OCI-LY7 (cell line): Measurements from ENCODE around the gene TXNDC11. TPM values are rescaled to one million over a fixed set of nuclear protein-coding genes. Genes with fewer than 3 reads are reported as not detected.
A peak's percentile ranks its signal among the peaks of the same experiment; 100 is the strongest.

Experiments used
- Bru-seq: library from RNA; stranded (reverse); fragments of 400-500 nt; gene quantifications from one replicate; lab custom pipeline; 2021; lab: Mats Ljungman, UMichigan
- BruChase-seq, 2 experiments: library from RNA; stranded (reverse); fragments of 400-500 nt; gene quantifications; one replicate each; lab custom pipeline; 2021; lab: Mats Ljungman, UMichigan
- BruUV-seq: library from RNA; stranded (reverse); fragments of 400-500 nt; replicated peaks from 2 replicates; lab custom pipeline; 2021; lab: Mats Ljungman, UMichigan
- CTCF ChIA-PET: fragments of 300-600 bp; sonication (Branson Sonifier 250); formaldehyde crosslinking; loops from one replicate; lab custom pipeline; 2022; ENCODE audit warnings: antibody characterized with exemption; ENCODE audit not compliant: unreplicated experiment; lab: Charles Lee
- POLR2A ChIA-PET: fragments of 300-600 bp; sonication (Branson Sonifier 250); formaldehyde crosslinking; loops from one replicate; lab custom pipeline; 2022; ENCODE audit warnings: antibody characterized with exemption; lab: Charles Lee
- DNase-seq: peaks from one replicate; pipeline ENCODE4 v3.0.0-alpha.2; 2015; ENCODE audit warnings: low spot score
- H2AFZ ChIP-seq: fragments of 200-600 bp; sonication (generic), shearing (Covaris generic); 2 replicates; pipeline ENCODE4 v1.6.1; 2014; ENCODE audit warnings: mild to moderate bottlenecking, antibody characterized with exemption, low read length, moderate library complexity
- H3K27ac ChIP-seq: fragments of 200-600 bp; sonication (generic); 2 replicates; pipeline ENCODE4 v1.5.1; 2014; ENCODE audit warnings: mixed run types, low read depth, mild to moderate bottlenecking, moderate library complexity, low read length, inconsistent platforms; ENCODE audit not compliant: poor library complexity, severe bottlenecking
- H3K36me3 ChIP-seq: fragments of 200-600 bp; sonication (generic); 2 replicates; pipeline ENCODE4 v1.6.1; 2014; ENCODE audit warnings: mild to moderate bottlenecking, antibody characterized with exemption, low read length, moderate library complexity, mixed read lengths; ENCODE audit not compliant: insufficient read depth
- H3K4me1 ChIP-seq: fragments of 200-600 bp; sonication (generic); 2 replicates; pipeline ENCODE4 v1.5.1; 2014; ENCODE audit warnings: mild to moderate bottlenecking, low read length; ENCODE audit not compliant: insufficient read depth, poor library complexity, severe bottlenecking
- H3K4me2 ChIP-seq: fragments of 200-600 bp; sonication (generic); 2 replicates; pipeline ENCODE4 v1.6.1; 2014; ENCODE audit warnings: mild to moderate bottlenecking, low read length
- H3K4me3 ChIP-seq: fragments of 200-600 bp; sonication (generic); 2 replicates; pipeline ENCODE4 v1.5.1; 2014; ENCODE audit warnings: mild to moderate bottlenecking, low read depth, low read length; ENCODE audit not compliant: poor library complexity, severe bottlenecking
- H3K79me2 ChIP-seq: fragments of 200-600 bp; sonication (generic); 2 replicates; pipeline ENCODE4 v1.6.1; 2016; ENCODE audit warnings: low read depth, mild to moderate bottlenecking, low read length, moderate library complexity, mixed read lengths; ENCODE audit not compliant: insufficient read depth
- H3K9me2 ChIP-seq: fragments of 200-600 bp; sonication (generic); 2 replicates; pipeline ENCODE4 v1.6.1; 2016; ENCODE audit warnings: mild to moderate bottlenecking, low read length, mixed read lengths; ENCODE audit not compliant: insufficient read depth
- H3K9me3 ChIP-seq: fragments of 200-600 bp; sonication (generic); 2 replicates; pipeline ENCODE4 v1.6.1; 2014; ENCODE audit warnings: mild to moderate bottlenecking, mixed run types, low read length, mixed read lengths
- H4K20me1 ChIP-seq: fragments of 200-600 bp; sonication (generic); 2 replicates; pipeline ENCODE4 v1.6.1; 2014; ENCODE audit warnings: mild to moderate bottlenecking, antibody characterized with exemption, low read length, moderate library complexity, mixed read lengths; ENCODE audit not compliant: insufficient read depth
- CTCF ChIP-seq: fragments of 200-600 bp; sonication (generic); conservative IDR thresholded peaks from 2 replicates; pipeline ENCODE4 v1.5.1; 2014; ENCODE audit warnings: mild to moderate bottlenecking, antibody characterized with exemption, low read length, moderate library complexity, mixed read lengths
- EZH2phosphoT487 ChIP-seq: fragments of 200-600 bp; sonication (generic); IDR thresholded peaks from 2 replicates; pipeline ENCODE4 v1.6.1; 2018; ENCODE audit warnings: low read depth, borderline replicate concordance, mild to moderate bottlenecking, mixed run types, antibody characterized with exemption, low read length, moderate library complexity, mixed read lengths
- intact Hi-C: fragments of 100-400 bp; cut with micrococcal nuclease; formaldehyde crosslinking; loops from one replicate; pipeline ENCODE4 v1.10.0; 2022; ENCODE audit not compliant: unreplicated experiment
- long read RNA-seq: library from polyadenylated mRNA; stranded (forward); transcript quantifications from one replicate; pipeline ENCODE4 v2.0.0, GENCODE V29; 2022
- total RNA-seq, 2 experiments: library from RNA; depleted of rRNA in 1 of 2; stranded (reverse); fragments of >200 nt in 1 of 2; shearing (Covaris generic) in 1 of 2; gene quantifications; 2 replicates each; pipeline ENCODE4 v1.2.3, GENCODE V29; 2014 to 2022

The TXNDC11 gene
- total RNA-seq (2014; rRNA removed; shearing (Covaris generic)) = 79.8 and 96.0 TPM in 2 replicates
- total RNA-seq (2022) = 88.6 and 96.7 TPM in 2 replicates
- percentile 93 among the genes with signal in this experiment for Bru-seq, nascent RNA
- percentile 89 among the genes with signal in this experiment for BruChase-seq, experiment 1, labeled RNA remaining after a 6-hour chase
- BruChase-seq, experiment 2, labeled RNA remaining after a 2-hour chase = percentile 82 among the genes with signal in this experiment
- long read RNA-seq, transcript TXNDC11-201 (12 exons, 3,140 nt) = major isoform, 226 of 355 reads
- long read RNA-seq, partial matches to known transcripts = 20 of 355 reads
- long read RNA-seq, other reads (novel, unspliced or antisense) = 107 of 355 reads

- POLR2A ChIA-PET = interaction anchor here (0.5 to 1.9 kb wide), 18 partner anchors 8 to 497 kb away, joined by 3 to 10 read pairs (median 3); no protein-coding TSS in a partner anchor
- peak within 1 kb of the TSS; percentile 67 for H3K27ac ChIP-seq
- no peaks in the 10 kb centered on the region for H3K9me3 ChIP-seq
- peaks cover 44% of the 10 kb centered on the region for H3K79me2 ChIP-seq
- DNase-seq = peak; percentile 98
- CTCF ChIA-PET = interaction anchor here (0.6 to 1.6 kb wide), 3 partner anchors 55 to 470 kb away, joined by 4 to 7 read pairs (median 4); no protein-coding TSS in a partner anchor
- peak within 1 kb of the TSS; percentile 80 for H2AFZ ChIP-seq
- BruUV-seq = no TSS peak
- TF ChIP-seq EZH2phosphoT487 (no peak), CTCF (no peak)
- no peaks in the 10 kb centered on the region for H3K9me2 ChIP-seq
- H3K4me3 ChIP-seq = peak within 1 kb of the TSS; percentile 97
- H4K20me1 ChIP-seq = peaks cover 16% of the 10 kb centered on the region; the same call in 1 of the 2 replicates
- peak within 1 kb of the TSS; percentile 95 for H3K4me2 ChIP-seq
- H3K36me3 ChIP-seq = peaks cover 20% of the 10 kb centered on the region
- intact Hi-C loops = loop anchor here (2.0 to 5.0 kb wide), 3 partner anchors 40 to 70 kb away; partner anchors contain the start of gene ZC3H7A
- peaks cover 48% of the 10 kb centered on the region for H3K4me1 ChIP-seq
Measured at GRCh38 chr16:11742536-11743307, at the start of gene TXNDC11. TXNDC11 (minus strand) TSS chr16:11742857; CDS start chr16:11742730, 127 bp downstream.

- Histone ChIP-seq H3K79me2 (peaks cover 91% of the 10 kb centered on the region), H3K4me2 (no peak overlapping the region), H3K4me3 (no peak overlapping the region), H3K27ac (no peak overlapping the region), H2AFZ (no peak overlapping the region), H4K20me1 (peaks cover 34% of the 10 kb centered on the region), H3K9me2 (no peaks in the 10 kb centered on the region), H3K36me3 (peaks cover 44% of the 10 kb centered on the region), H3K4me1 (peaks cover 62% of the 10 kb centered on the region), H3K9me3 (no peaks in the 10 kb centered on the region)
- POLR2A ChIA-PET = interaction anchor here (0.7 to 1.3 kb wide), 4 partner anchors 11 to 55 kb away, joined by 3 to 4 read pairs (median 3); no protein-coding TSS in a partner anchor
- no TSS peak for BruUV-seq
- intact Hi-C loops = no loop called here
- no peak for TF ChIP-seq EZH2phosphoT487
- no peak for TF ChIP-seq CTCF
- CTCF ChIA-PET = interaction anchor here (0.6 to 1.3 kb wide), 2 partner anchors 15 to 489 kb away, joined by 3 read pairs; no protein-coding TSS in a partner anchor
- DNase-seq = no peak
Measured at GRCh38 chr16:11791144-11791828, 48.6 kb upstream of the TXNDC11 start.
